Inferior parietal cortex (tissue), 1 donor: Measurements from ENCODE around the gene MXD4.
"Not testable (repeated sequence)": the region's sequence is repeated elsewhere in the genome, so short reads cannot be mapped to it uniquely, and the experiment has no call there.

Source experiments
- DNase-seq: peaks from one replicate; pipeline ENCODE4 v3.0.0-alpha.2; 2016; ENCODE audit errors: extremely low spot score

MXD4 gene

DNA sequence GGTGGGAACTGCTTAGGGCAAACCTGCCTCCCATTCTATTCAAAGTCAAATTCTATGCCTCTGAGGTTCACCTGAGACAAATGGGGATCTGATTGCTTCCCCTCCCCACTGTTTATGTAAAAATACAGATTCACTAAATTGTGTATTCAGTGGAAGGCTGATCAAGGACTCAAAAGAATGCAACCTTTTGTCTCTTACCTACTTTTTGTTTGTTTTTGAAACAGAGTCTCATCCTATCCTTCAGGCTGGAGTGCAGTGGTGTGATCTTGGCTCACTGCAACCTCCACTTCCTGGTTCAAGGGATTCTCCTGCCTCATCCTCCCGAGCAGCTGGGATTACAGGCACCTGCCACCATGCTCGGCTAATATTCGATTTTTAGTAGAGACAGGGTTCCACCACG is 40.5 kb downstream of the MXD4 start:
- not testable (repeated sequence) for DNase-seq

DNA sequence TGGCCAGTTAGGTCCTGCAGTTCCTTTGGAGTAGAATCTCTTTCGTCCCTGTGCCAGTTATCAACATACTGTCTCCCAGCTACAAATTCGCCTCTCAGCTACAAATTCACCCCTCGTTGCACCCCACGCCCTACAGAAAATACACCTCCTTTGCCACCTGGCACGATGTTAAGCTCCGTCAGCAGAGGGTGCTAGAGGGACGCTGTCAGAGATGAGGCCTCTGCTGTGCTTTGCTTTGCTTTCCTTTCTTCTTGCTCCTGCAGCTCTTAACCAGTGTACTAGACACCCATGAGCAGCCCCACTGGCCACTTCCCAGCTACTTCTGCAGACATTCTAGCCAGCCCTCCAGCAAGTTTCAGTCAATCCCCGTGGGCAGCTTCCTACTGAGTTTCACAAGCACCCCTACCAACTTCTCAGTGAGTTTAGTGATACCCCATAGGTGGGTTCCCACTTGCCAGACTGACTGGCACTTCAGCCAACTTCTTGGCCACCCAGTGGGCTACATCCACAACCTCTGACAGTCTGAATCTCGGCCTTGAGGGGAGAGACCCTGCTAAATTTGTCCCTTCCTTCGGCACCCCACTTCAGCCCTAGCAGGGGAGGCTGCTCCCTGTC is 41.8 kb downstream of the MXD4 start:
- DNase-seq: peak; percentile 79

- no peak for DNase-seq
These were observed 42.6 kb downstream of the MXD4 start for GRCh38 chr4:2219233-2219760.

- no peak for DNase-seq
These were observed 43.5 kb downstream of the MXD4 start for GRCh38 chr4:2218436-2218835.

DNA sequence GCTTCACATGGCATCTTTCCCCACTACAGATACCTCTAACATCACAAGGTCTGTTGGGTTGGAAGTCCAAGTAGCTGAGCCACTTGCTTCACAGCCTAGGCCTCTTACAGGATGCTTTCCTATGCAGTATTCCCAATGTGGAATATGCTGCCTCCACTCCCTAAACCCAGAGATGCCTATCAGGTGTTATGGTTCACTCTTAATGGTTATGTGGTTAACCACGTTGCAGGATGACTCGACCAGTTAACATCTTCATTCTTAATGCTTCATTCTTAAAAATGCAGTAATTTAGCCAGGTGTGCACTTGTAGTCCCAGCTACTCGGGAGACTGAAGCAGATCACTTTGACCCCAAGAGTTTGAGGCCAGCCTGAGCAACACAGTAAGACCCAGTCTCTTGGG is 44.2 kb downstream of the MXD4 start:
- no peak for DNase-seq

DNA sequence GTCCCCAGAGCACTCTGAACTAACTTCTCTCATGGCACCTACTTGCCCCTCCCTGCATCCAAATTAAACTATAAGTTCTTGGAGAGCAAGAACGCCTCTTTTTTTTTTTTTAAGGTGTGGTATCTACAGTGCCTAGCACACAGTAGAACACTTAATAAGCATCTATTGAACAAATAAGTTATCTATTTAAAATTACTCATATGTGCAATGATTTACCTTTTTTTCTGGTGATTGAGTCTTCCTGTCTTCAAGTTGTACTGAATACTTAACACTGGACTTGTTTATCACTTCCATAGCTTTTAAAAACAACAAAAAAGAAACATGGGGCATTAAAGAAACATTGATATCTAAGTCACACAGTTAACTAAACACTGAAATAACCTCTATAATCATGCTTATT is 49.1 kb downstream of the MXD4 start:
- DNase-seq: no peak

GRCh38 chr4:2202789-2203188 is 59.1 kb downstream of the MXD4 start:
- not testable (repeated sequence) for DNase-seq
